Activated gamma-delta T cell treated with Interleukin-2 at 50 U/mL for 16 hours (primary cell): ENCODE measurements around the gene ANKS1A.
"Not testable (repeated sequence)": the region's sequence is repeated elsewhere in the genome, so short reads cannot be mapped to it uniquely, and the experiment has no call there.

Experiments used
- DNase-seq: peaks from one replicate; pipeline ENCODE4 v3.0.0-alpha.2; 2020

Gene ANKS1A

DNA sequence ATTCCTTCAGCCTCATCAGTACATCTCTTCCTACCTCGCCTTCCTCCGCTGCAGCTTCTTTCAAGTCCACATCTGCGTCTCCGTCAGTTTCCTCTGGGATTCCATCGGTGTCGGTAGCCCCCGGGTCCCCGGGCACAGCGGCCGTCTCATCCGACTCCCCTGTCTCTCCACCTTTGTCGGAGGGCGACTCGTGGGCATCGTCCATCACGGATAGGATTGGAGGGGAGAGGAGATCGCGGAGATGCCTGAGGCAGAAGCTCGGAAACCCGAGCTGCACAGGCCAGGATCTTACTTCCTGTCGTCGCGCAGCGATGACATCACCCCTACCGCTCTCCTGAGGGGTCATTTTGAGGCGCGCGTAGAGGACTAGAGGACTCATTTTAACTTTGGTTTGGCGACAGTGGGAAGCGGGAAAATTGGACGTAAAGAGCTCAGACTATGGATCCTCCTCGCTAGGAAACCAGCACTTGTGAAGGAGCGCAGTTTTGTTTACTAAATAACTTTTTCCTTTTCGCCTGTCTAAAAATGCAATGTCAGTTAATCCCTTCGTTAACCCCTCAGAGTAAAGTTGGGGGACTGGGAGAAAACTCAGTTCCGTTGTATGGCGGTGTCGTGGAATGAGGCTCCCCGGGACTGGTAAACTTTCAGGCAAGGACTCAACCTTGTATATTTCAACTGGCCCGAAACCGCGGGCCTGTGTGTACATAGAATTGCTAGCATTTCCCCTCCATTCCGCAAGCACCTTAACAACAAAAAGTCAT, 1.1 kb upstream of the ANKS1A start, which contains the start of gene TAF11:
Gene TAF11 (minus strand): TSS at position 290 of the 761 bp plus-strand sequence. CDS start 85 bp downstream, at position 205.
- peak; percentile 85 for DNase-seq

DNA sequence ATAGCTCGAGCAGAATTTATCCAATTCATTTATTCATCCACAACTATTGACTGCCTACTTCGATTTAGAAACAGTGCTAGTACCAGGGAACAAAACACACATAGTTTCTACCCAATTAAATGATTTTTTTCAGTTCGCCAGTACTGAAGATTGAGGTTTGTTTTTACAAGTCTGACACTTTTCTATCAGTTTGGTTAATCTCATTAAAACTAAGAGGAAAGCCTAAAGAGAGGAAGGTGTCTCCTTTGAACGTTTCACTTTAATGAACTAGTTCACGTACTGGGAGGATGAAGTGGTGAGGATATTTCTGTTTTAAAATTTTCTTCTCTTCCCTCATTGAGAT, 570 bp upstream of the ANKS1A start:
- DNase-seq = no peak

DNA sequence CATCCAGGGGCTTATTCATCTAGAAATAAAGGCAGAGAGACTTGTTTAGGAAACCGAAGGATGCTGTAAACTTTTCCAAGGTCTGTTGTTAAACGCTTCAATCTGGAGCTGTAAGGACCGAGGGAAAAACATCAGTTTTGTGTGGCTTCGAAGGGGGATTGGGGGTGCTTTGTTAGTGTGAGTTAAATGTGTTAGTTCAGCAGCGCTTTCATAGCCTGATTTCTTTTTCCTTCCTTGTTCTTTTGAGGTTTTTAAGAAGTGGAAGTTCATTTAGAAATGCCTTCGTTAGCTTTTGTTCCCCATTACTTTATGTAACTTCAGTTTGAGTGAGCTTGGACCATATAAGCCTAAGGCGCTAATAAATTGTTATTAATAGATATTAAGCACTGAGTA, 1.5 kb downstream of the ANKS1A start:
- DNase-seq = no peak

DNA sequence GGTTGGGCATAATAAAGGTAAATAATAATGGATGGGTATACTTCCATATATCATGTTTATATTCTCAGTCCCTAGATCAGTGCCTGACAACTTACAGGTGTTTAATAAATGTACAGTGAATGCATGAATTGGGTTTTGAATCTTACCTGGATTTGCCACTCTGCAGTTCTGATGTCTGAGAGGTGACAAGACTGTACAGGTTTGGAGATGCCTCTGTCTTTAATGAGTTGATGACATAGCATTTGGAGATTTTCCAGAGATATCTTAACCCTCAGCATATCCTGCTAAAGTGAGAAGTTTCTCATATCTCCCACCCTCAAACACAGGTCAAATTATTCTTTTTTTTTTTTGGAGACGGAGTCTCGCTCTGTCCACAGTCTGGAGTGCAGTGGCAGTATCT, 2.2 kb downstream of the ANKS1A start:
- no peak for DNase-seq

DNA sequence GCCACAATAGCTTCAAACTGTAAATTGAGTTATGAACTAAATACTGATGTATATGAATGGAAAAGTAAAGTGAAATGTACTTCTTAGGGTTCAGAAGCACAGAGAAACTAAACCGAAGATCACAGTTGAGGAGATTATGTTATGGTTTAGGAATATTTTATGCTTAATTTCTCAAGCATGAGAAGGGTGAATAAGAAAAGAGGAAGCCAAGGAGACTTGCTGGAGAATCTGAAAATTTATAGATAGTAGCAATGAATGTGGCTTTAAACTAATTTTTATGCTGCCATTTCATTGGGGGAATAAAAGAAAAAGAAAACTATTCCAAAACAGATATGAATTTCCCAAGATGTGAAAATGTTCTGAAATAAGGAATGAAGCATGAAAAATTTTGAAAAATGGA, 5.6 kb downstream of the ANKS1A start:
- no peak for DNase-seq

DNA sequence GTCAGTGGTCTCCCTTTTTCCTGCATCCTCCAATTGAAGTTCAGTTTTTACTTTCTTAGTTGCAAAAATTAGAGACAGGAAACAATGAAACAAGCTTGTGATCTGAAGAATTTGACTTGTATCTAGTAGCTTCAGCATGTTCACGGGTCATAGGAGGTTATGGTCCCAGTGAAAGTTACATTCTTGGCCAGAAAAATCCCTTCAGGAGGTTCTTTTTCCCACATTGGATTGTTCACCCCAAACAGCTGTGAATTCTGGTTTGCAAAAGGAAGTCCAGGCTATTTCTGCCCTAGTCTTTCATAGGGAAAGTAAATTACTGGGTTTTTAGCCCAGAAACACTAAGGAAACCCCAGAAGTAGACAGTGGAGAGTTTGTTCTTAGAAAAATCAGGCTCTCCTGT, 8.1 kb downstream of the ANKS1A start:
- DNase-seq = no peak

DNA sequence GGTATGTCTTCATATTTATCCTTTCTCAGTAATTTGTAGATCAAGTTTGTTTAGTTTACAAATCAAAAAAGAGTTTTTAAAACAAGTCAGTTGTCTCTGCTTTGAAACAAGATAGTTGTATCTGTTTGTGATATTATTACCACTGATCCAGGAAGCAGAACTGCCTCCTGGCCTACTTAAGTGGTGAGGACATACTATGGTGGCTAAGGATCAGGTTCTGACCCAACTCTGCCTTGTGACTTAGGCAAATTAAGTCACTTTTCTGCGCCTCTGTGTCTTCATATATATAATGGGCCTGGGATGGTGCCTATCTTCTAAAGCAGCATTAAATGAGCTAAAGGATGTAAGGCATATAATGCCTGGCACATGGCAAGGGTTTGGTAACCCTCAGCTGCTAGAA, 8.7 kb downstream of the ANKS1A start:
- no peak for DNase-seq

DNA sequence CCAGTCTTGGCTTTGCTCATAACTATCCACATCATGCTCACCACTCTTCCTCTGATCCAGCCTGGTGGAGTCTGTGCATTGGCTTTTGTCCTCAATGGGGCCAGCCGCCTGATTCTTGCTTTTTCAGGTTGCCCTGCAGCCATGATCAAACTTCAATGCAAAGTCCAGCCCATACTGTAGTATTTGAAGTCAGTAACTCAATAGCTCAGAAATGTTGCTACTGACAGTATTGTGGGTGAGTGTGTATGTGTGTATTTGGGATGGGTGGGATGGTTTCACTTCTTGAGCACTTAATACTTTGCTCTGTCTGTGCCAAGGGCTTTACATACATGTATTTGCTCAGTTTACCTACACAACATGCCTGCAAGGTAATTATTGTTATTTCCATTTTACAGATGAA, 10.7 kb downstream of the ANKS1A start:
- not testable (repeated sequence) for DNase-seq

DNA sequence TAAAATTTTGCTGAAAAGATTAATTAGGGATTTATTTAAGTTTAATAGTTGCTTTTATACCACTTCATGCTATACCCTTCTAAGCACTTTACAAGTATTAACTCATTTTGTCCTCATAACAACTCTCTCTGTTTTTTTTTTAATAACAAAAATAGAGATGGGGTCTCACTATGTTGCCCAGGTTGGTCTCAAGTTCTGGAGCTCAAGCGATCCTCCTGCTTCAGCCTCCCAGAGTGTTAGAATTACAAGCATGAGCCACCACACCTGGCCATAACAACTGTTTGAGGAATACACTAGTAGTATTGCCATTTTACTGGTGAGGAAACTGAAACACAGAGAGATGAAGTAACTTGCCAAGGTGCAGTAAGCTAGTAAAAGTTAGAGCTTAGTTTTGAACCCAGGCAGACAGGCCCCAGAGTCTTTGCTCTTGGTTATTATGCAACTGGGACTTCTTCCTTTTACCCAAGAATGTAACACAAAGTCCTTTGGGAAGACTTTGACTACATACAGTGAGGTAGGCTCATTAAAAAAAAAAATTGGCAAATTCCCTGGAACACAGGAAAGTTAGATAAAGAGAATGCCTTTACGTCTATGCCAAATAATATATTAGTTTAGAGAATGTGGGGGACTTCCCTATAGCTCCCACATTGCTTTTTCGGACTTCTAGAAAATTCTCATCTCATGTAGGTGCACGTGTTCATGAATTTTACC, 11.4 kb downstream of the ANKS1A start:
- no peak for DNase-seq

DNA sequence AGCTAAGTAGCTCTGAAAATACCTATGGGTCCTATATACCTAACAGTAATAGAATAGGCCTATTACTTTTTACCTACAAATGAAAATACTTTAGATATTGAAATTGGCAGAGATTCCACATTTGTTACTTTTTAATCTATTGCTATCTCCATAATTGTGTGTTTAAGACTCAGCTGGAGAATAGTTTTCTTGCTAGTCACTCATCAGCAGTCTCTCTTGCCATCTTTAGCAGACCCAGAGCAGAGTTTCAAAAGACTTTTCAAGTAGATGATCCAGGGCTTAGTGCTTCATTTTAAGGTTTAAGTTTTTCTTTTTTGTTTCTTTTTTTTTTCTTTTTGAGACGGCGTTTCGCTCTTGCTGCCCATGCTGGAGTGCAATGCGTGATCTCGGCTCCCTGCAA, 12.9 kb downstream of the ANKS1A start:
- no peak for DNase-seq

DNA sequence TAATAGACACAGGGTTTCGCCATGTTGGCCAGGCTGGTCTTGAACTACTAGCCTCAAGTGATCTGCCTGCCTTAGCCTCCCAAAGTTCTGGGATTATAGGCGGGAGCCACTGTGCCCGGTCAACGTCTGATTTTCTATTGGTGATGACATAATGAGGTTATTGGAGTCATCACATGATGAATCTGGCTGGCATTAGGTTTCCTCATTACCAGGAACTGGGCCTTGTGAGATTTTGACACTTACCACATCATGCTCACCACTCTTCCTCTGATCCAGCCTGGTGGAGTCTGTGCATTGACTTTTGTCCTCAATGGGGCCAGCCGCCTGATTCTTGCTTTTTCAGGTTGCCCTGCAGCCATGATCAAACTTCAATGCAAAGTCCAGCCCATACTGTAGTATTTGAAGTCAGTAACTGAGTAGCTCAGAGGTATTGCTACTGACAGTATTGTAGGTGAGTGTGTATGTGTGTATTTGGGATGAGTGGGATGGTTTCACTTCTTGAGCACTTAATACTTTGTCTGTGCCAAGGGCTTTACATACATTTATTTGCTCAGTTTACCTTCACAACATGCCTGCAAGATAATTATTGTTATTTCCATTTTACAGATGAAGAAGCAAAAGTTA, 16.0 kb downstream of the ANKS1A start:
- DNase-seq = no peak

DNA sequence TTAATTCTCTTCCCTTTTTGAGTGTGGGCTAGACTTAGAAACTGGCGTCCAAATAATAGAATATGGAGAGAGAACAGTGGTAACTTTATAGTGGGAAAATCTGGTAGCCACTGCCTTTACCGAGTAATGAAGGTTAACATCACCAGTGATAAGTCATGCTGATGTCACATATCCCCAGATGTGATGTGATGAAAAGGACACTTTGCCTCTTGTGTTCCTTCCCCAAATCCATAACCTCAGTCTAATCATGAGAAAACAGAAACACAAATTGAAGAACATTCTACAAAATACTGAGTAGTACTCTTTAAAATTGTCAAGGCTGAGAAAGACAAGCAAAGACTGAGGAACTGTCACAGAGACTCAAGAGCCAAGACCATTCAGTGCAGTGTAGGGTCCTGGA, 17.8 kb downstream of the ANKS1A start:
- no peak for DNase-seq

DNA sequence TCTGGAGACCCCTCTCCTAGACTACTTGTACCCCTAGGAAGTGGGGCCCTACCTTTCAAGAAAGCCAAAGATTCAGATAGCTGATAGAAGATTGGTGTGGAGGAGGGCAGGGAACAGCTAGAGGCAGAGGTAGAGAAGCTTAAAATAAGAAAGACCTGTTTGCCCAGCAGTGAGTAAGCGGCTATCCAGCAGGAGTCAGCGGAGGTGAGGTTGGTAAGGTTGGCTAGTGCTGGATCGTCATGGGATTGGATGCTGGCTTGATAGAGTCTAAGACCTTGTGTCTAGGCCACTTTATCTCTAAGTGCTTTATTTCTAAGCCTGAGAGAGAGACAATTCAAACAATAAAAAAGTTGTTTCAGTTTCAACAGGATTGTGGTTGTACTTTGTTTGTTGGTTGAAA, 19.1 kb downstream of the ANKS1A start:
- no peak for DNase-seq

DNA sequence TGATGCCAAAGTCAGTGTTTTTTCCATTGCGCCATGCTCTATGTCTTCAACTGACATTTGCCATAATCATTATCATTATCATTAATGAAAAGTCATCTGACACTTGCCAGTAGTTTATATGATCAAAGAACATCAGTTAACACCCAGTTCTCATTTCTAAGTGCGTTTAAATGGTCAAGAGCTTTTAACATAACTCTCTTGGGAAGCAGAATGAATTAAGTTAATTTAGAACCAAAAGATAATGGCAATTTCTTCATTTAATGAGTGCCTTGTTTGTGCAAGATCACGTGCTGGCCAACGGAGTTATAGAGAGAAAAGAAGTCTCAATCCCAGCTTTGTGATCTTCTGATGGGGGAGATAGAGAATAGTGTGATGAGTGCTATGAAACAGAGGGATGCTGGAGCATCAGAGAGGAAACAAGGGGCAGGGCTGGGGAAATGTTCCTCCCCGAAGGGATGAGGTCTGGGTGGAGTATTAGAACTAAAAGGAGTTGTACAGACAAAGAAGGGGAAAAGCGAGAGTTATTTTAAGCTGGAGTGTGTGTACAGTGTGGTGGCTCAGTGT, 20.3 kb downstream of the ANKS1A start:
- no peak for DNase-seq

DNA sequence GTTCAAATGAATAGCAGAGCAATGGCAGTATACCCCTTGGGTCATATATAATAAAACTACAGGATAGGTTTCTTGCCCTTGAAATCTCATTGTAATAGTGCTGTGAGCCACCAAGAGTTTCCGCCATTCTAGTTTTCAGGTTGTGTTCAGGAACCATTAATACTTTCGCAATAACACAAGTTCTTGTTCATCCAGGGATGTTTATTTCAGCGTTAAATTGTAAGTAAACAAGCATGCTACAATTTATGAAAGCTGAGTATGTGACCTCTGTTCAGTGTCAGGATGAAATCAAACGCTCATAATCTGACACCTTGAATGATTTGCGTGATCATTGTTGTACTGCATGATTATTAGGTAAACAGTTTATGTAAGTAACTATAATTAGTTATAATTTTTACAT, 22.8 kb downstream of the ANKS1A start:
- no peak for DNase-seq

DNA sequence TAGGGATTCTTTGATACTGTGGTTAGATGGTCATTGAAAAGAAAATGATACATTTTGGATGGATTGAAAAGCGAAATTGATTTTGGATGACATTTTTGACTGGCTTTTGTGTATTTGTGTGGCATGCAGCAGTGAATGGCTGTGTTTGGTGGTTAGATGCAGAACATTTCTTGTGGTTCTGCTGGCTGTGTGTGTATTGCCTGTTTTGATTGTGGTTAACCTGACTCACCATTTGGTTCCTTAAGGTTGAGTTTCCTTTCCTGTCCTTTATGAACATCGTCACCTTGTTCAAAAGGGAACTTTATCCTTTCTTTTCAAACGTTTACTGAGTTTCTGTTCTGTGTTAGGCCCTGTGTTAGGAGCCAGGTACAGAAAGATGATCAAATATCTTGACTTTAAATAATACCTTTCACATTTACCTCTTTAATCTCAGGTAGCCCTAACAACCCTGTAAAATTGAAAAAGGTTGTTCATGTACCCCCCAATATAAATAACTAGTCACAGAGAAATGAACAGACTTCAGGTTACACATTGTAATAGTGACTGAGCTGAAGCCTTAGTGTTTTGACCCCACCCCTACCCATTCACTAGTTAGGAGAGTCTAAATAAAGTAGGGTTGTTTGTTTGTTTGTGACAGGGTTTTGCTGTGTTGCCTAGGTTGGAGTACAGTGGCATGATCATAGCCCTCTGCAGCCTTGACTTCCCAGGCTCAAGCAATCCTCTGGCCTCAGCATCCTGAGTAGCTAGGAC, 23.8 kb downstream of the ANKS1A start:
- peak; percentile 35 for DNase-seq

DNA sequence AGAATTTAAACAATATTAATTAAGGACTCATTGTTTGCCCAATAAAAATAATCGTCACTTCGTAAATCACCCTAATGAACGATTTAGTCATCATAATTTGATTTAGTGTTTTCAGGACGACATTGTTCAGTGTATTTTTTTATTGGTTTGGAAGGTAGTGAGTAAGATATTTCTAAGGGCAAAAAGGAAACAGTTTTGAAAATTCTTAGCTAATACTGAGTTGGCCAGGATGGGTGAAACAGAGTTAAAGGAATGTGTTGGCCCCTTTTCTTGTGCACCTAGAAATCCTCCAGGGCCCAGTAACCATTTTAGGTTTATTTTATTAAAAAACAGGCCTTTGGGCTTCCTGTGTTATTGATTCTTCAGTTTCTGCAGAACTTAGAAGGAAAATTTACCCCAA, 25.3 kb downstream of the ANKS1A start:
- DNase-seq = no peak

DNA sequence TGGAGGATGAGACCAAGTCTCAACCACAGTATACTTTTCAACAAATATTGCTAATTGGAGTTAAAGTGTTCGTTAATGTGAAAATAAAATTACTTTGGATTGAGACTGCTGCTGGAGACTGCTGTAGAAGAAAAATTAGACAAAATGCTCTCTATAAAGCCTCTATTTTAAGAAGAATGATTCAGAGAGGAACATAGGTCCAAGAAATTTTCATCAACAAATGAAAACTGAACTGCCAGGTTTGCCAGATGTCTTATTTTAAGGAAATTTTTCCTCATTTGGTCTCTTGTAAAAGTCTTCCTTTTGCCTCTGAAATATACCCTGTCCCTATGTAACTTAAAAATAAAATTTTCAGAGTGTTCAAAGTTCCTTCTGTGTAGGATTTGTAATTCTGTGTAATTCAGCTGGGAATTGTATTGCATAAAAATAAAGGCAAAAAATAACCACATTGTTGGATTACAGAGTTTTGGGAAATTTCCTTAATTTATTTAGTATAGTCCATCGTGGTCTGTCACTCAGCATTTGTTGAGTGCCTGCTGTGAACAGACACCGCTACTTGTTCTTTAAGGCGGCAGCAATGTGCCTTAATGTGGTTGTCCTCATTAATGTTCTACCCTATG, 27.4 kb downstream of the ANKS1A start:
- DNase-seq = no peak

DNA sequence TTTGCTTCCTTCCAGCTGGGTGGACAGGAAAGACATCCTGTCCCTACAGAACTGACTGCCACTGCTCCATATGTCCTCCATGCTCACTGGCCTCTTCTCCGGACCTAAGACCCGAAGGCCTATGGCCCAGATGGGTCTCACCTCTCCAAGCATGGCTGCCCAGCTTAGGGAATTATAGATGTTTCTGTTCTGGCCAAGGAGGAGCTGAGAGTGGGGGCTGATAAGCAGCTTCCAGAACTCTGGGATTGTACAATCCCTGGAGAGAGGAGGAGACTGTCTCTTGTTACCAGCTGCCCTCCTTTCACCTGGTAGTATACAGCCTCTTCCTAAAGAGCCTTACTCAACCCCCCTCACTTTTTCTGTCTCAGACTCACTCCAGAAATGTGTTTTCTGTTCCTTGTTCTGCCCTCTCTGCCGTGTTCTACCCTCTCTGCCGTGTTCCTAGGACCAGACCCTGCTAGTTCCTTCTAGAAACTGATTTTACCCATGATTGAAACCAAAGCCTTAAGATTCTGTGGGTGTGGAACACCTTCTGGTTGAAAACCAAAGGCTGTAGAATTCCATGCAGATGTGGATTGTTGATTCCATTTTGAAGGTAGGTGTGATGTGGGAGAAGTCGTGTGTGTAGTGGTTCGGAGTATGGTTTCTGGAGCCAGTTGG, 28.7 kb downstream of the ANKS1A start:
- DNase-seq = no peak

DNA sequence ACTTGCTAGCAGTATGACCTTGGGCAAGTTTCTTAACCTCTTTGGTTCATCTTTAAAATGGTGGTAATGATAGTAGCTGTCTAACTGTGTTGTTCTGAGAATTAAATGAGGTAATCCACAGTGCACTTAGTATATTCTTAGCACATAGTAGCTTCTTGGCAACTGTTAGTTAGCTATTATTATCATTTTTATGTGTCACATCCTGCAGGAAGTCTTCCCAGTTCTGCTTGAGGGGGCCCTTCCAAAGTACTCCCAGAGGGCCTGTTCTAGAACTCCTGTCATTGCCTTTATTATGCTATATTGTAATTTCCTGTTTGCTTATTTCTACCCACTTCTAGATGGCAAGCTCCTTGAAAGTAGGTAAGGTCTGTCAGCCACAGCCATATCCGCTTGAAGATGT, 30.6 kb downstream of the ANKS1A start:
- DNase-seq = no peak

DNA sequence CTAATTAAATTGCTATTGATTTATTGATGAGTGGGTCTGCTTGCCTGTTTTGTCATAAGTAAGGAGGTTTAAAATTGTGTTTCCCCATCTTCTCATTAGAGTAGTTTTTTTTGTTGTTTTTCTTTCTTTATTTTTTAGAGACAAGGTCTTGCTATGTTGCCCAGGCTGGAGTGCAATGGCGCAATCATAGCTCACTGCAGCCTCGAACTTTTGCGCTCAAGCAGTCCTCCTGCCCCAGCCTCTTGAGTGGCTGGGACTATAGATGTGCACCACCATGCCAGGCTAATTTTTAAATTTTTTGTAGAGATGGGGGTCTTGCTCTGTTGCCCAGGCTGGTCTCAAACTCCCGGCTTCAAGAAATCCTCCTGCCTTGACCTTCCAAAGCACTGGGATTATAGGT, 31.0 kb downstream of the ANKS1A start:
- DNase-seq = no peak

DNA sequence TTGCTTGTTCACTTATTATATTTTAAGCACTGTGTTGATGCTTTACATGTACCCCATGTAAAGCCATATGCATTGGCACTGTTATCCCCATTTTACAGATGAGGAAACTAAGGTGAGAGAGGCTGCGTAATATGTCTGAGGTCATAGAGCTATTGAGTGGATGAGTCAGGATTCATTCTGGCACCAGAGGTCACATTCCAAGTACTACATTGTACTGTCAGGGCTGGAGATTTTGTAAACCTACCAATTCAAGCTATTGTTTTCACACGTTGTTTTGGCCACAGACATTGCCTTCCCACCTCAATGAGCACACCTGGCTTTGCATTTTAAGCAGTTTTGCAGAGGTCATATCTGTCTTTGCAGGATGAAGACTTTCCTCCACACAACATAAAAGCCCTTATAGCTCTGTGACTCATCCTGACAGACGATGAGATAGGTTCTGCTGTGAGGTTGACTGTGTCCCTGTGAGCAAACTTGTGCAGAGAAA, 33.2 kb downstream of the ANKS1A start:
- no peak for DNase-seq
